Activated CD8-positive, alpha-beta memory T cell treated with anti-CD3 and anti-CD28 coated beads for 48 hours (primary cell): ENCODE data around the gene LAMB1.
"Not testable (repeated sequence)": the region's sequence is repeated elsewhere in the genome, so short reads cannot be mapped to it uniquely, and the experiment has no call there.

Experiments used
- DNase-seq, 3 experiments: peaks; one replicate each; pipeline ENCODE4 v3.0.0-alpha.2; 2020; ENCODE audit warnings: low read depth in 2 of 3, low spot score in 2 of 3

LAMB1 gene

DNA sequence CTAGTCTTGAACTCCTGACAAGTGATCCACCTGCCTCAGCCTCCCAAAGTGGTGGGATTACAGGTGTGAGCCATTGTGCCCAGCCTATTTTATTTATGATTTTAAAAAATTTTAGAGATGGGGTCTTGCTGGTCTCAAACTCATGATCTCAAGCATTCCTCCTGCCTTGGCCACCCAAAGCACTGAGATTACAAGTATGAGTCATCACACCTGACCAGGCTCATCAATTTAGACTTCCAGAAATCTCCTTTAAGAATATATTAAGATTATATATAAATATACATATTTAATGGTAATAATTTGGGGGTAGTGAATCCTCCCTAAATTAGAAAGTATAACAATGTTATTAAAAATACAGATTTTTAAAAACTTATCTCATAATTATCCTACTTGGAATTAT lies 29.1 kb downstream of the LAMB1 start:
- no peak for DNase-seq

- no peak for DNase-seq
These were observed 30.0 kb downstream of the LAMB1 start for GRCh38 chr7:107972941-107973376.

- no peak for DNase-seq
These were observed 30.9 kb downstream of the LAMB1 start for GRCh38 chr7:107972075-107972482.

- no peak for DNase-seq
These were observed 31.3 kb downstream of the LAMB1 start for GRCh38 chr7:107971613-107972012.

- no peak for DNase-seq
These were observed 31.9 kb downstream of the LAMB1 start for GRCh38 chr7:107971100-107971499.

DNA sequence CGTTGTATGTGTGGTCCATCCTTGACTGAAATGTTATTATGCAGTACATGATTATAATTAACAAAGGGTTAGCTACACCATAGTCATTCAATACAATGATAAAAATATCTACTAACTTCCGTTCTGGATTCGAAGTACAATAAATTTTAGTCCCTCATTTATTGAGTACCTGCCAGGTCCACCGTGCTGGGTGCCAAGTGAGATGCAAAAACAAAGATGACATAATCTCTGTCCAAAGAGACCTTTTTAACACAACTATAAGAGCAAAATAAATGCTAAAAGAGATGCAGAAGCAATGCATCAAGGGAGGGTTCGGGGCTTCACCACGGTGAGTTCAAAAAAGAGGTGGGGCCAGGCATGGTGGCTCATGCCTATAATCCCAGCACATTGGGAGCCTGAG lies 33.1 kb downstream of the LAMB1 start:
- no peak for DNase-seq

- DNase-seq: no peak
These were observed 34.5 kb downstream of the LAMB1 start for GRCh38 chr7:107968449-107968848.

GRCh38 chr7:107967420-107967819 lies 35.5 kb downstream of the LAMB1 start:
- DNase-seq: no peak

- no peak for DNase-seq
These were observed 36.2 kb downstream of the LAMB1 start for GRCh38 chr7:107966711-107967110.

DNA sequence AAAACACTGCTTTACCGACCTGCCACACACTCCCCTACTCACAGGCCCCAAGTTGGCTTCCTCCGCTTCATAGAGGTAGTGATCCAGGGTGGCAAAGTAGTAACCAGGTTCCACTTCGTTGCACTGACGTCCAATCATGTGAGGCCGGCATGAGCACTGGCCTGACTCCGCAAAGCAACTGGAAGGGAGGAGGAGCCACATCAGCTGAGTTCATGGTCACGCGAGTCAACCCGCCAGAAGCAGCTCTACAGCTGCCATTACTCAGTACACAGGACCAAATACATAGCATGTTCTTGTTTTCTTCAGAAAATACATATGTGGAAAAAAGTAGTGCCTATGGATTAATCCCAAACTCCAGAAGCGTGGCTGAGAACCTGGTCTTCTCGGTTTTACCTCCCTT lies 38.5 kb downstream of the LAMB1 start:
- DNase-seq: no peak

DNA sequence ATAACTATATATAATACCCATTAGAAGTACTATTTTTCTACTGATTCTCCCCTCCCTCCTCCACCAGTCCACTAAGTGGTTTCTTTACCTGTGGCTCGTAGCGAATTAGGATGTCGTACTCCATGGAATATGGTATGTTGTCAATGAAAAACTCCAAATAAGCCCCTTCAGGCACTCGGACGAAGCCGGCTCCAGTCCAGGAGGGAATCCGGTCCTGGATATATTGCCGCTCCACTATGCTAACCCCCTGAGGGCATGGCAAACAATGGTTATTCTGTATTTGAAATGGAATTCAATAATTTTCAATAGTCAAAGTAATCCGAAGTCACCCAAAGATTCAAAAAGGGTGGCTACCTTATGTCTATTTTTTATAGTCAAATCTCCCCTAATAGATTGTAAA lies 40.1 kb downstream of the LAMB1 start:
- no peak for DNase-seq

- no peak for DNase-seq
These were observed 41.6 kb downstream of the LAMB1 start for GRCh38 chr7:107961405-107961804.

DNA sequence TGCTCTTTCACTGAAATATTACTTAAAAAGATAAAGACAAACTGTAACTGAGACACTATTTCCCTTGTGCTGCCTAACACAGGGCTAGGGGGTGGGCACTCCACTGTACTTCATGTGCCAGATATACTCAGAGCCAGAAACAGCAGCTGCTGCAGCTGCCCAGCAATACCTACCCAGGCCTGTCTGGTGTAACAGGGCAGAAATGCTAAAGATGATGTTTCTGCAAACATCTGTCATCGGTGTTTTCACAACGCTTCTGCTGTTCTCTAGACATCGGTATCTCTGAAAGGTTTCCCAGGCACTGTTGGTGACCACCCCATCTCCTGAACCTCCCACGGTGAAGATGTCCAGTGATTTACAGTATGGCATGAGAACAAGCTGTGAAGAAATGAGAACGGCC lies 42.7 kb downstream of the LAMB1 start:
- DNase-seq: no peak

- no peak for DNase-seq
These were observed 43.4 kb downstream of the LAMB1 start for GRCh38 chr7:107959527-107959898.

DNA sequence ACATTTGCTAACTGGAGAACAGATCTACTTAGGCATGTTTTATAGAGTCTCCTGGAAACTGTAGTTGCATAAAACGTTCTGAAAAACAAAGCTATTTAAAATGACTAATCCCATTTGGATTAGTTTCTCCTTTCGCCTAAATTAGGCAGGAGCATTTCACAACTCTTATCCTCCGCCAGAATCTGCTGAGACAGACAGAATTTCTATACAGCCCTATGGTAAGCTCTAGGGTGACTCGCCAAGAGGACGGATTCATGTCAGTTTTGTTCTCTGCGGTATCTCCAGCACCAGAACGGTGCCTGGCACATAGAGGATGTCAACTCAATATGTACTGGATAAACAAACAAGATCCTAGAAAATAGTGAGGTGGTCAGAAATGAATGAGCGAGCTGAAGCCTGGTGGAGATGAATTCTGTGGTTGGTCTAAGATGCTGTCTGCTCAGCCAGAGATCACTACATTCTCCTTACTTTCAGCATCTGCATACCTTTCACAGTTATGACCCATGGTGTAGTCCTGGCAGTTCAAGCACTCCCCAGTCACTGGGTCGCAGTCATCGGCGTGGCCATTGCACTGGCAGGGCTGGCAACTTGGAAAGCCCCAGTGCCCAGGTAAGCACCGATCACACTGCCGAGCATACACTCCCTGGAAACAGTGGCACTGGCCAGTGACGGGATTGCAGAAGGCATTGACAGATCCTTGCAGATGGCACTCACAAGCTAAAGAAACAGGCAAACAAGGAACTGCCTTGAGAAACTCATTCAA lies 44.0 kb downstream of the LAMB1 start:
- DNase-seq: no peak

DNA sequence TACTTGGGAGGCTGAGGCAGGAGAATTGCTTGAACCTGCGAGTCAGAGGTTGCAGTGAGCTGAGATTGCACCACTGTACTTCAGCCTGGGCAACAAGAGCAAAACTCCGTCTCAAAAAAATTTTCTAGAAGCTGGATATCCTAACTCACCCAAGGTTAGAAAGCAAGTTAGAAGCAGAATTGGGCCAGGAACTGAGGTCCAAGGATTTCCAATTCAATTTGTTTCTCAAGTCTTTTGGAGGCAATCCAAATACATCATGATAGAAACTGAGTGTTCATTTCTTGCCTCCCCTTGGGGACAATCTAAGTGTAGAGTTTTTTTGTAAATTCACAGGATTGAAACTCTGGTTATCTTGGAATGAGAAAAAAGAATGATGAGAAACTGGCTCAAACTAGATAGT lies 45.5 kb downstream of the LAMB1 start:
- DNase-seq: no peak

DNA sequence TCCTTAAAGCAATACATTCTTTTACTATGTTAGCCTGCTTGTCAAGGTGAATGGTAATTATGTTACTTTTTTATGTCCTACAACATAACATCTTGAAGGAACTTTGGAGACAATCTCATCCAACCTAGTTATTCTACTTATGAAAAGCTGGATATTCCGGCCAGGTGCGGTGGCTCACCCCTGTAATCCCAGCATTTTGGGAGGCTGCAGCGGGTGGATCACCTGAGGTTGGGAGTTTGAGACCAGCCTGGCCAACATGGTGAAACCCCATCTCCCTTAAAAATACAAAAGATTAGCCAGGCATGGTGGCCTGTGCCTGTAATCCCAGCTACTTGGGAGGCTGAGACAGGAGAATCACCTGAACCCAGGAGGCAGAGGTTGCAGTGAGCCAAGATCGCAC lies 46.0 kb downstream of the LAMB1 start:
- DNase-seq: not testable (repeated sequence)

DNA sequence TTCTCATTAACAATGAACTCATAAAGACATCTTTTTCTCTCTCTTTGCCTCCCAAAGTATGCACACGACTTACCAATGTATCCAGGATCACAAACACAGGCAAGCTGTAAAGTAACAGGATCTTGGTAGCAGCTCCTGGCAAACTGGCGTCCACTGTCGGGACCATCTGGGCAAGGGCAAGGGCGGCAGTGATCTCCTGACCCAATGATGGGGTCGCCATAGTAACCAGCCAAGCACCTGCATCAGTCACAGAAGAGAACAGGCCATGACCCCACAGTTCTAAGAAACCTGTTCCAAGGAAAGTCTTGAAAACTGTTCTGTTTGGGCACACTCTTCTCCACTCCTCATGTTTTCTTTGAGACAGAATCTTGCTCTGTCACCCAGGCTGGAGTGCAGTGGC lies 47.6 kb downstream of the LAMB1 start:
- DNase-seq: no peak

DNA sequence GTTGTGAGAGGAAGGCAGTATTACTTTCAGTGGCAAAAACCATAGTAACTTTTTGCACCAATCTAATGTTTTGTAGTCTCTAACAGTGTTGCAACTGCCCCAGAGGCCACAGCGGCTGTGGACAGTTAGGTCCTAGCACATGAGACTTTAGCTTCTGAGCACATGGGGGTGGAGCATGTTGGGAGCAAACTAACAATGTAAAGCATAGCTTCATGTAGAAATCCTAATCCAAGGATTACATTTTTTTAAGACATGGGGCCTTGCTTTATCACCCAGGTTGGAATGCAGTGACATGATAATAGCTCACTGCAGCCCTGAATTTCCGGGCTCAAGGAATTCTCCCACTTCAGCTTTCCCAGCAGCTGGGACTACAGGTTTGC lies 49.0 kb downstream of the LAMB1 start:
- DNase-seq: no peak

GRCh38 chr7:107953265-107953923 lies 49.6 kb downstream of the LAMB1 start:
- DNase-seq: no peak

GRCh38 chr7:107951896-107952295 lies 51.1 kb downstream of the LAMB1 start:
- DNase-seq: no peak

DNA sequence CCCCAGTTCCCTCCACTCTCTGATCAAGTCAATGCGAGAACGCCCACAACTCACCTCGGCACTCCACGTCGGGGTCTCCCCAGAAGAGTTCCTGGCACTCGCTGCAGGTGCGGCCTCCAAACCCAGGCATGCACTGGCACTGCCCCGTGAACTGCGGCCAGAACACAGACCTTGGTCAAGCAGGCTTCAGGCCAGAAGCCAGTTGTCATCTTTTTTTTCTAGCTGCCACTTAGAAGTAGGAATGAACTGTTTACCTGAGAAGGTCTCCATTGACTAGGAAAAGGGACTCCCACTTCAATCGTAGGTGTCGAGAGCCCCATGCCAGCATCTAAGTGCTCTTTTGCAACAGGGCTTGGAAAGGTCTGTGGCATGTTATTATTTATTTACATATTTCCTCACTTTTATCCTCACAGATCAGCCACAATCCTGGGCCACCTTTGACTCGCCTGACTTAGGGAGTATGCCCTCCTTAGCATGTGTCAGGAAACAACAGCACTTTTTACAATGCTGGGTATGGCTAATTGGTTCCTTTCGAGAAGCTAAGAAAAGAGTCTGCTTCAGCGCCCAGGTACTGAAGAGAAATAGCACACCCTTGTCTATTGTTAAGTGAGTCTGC lies 51.7 kb downstream of the LAMB1 start:
- no peak for DNase-seq
